ENCODE measurements around the gene GINS1.

Gene GINS1

GRCh38 chr20:25407311-25408169, at the start of gene GINS1:
Gene GINS1 (plus strand): TSS chr20:25407673. CDS start chr20:25407821, 148 bp downstream.
- Mint-ChIP-seq H3K9me3 (peaks cover 18% of the 10 kb centered on the region), H3K27ac (peak within 1 kb of the TSS; percentile 94), H3K36me3 (ENCODE audit: low read depth) (peaks cover 18% of the 10 kb centered on the region), H3K27me3 (no peaks in the 10 kb centered on the region), H3K4me3 (peak within 1 kb of the TSS; percentile 85), H3K4me1 (peaks cover 21% of the 10 kb centered on the region)
- DNase-seq (peak; percentile 94), ATAC-seq (peak; percentile 93)

- no peaks in the 10 kb centered on the region for H3K9me3 Mint-ChIP-seq
- H3K27ac Mint-ChIP-seq = no peak overlapping the region
- H3K4me3 Mint-ChIP-seq = no peak overlapping the region
- DNase-seq (no peak), ATAC-seq (peak; percentile 15)
- no peaks in the 10 kb centered on the region for H3K27me3 Mint-ChIP-seq
- peaks cover 15% of the 10 kb centered on the region for H3K4me1 Mint-ChIP-seq
- H3K36me3 Mint-ChIP-seq (ENCODE audit: low read depth) = peaks cover 4% of the 10 kb centered on the region
These were observed 46.7 kb upstream of the GINS1 start for GRCh38 chr20:25360631-25361286.

GRCh38 chr20:25361287-25361683, 46.2 kb upstream of the GINS1 start:
- peaks cover 13% of the 10 kb centered on the region for H3K4me1 Mint-ChIP-seq

GRCh38 chr20:25364180-25364788, 43.2 kb upstream of the GINS1 start:
- Mint-ChIP-seq H3K9me3 (no peaks in the 10 kb centered on the region), H3K36me3 (ENCODE audit: low read depth) (peaks cover 12% of the 10 kb centered on the region)

More at GRCh38 chr20:25361287-25361683, 46.2 kb upstream of the GINS1 start:
- Mint-ChIP-seq H3K4me3 (no peak overlapping the region), H3K36me3 (ENCODE audit: low read depth) (peaks cover 4% of the 10 kb centered on the region), H3K27me3 (no peaks in the 10 kb centered on the region), H3K9me3 (no peaks in the 10 kb centered on the region), H3K27ac (no peak overlapping the region)
- DNase-seq (no peak), ATAC-seq (no peak)

GRCh38 chr20:25364879-25365699, 42.4 kb upstream of the GINS1 start:
- Mint-ChIP-seq H3K27me3 (no peaks in the 10 kb centered on the region), H3K36me3 (ENCODE audit: low read depth) (peaks cover 12% of the 10 kb centered on the region), H3K27ac (no peak overlapping the region), H3K4me3 (no peak overlapping the region), H3K9me3 (no peaks in the 10 kb centered on the region), H3K4me1 (peaks cover 9% of the 10 kb centered on the region)
- ATAC-seq (no peak), DNase-seq (no peak)

More at GRCh38 chr20:25364180-25364788, 43.2 kb upstream of the GINS1 start:
- no peak for DNase-seq
- Mint-ChIP-seq H3K4me3 (no peak overlapping the region), H3K27ac (no peak overlapping the region), H3K4me1 (peaks cover 7% of the 10 kb centered on the region), H3K27me3 (no peaks in the 10 kb centered on the region)
- ATAC-seq = no peak

- DNase-seq (no peak), ATAC-seq (no peak)
- Mint-ChIP-seq H3K4me3 (no peak overlapping the region), H3K9me3 (no peaks in the 10 kb centered on the region), H3K27me3 (no peaks in the 10 kb centered on the region), H3K27ac (no peak overlapping the region), H3K36me3 (ENCODE audit: low read depth) (peaks cover 14% of the 10 kb centered on the region), H3K4me1 (peaks cover 19% of the 10 kb centered on the region)
These were observed 38.9 kb upstream of the GINS1 start for GRCh38 chr20:25368526-25368925.

- Mint-ChIP-seq H3K9me3 (no peaks in the 10 kb centered on the region), H3K27ac (no peak overlapping the region), H3K36me3 (ENCODE audit: low read depth) (peaks cover 16% of the 10 kb centered on the region), H3K4me1 (peaks cover 19% of the 10 kb centered on the region), H3K27me3 (no peaks in the 10 kb centered on the region), H3K4me3 (no peak overlapping the region)
- no peak for DNase-seq
- ATAC-seq = no peak
These were observed 38.5 kb upstream of the GINS1 start for GRCh38 chr20:25368976-25369375.

- H3K27ac Mint-ChIP-seq = no peak overlapping the region
- H3K27me3 Mint-ChIP-seq = no peaks in the 10 kb centered on the region
- H3K9me3 Mint-ChIP-seq = no peaks in the 10 kb centered on the region
- H3K4me3 Mint-ChIP-seq = no peak overlapping the region
- H3K4me1 Mint-ChIP-seq = peaks cover 19% of the 10 kb centered on the region
- ATAC-seq (no peak), DNase-seq (no peak)
- peaks cover 18% of the 10 kb centered on the region for H3K36me3 Mint-ChIP-seq (ENCODE audit: low read depth)
These were observed 37.9 kb upstream of the GINS1 start for GRCh38 chr20:25369529-25369928.

- no peak overlapping the region for H3K4me3 Mint-ChIP-seq
- peaks cover 20% of the 10 kb centered on the region for H3K36me3 Mint-ChIP-seq (ENCODE audit: low read depth)
- DNase-seq (no peak), ATAC-seq (no peak)
- H3K4me1 Mint-ChIP-seq = peaks cover 19% of the 10 kb centered on the region
- H3K9me3 Mint-ChIP-seq = no peaks in the 10 kb centered on the region
- no peaks in the 10 kb centered on the region for H3K27me3 Mint-ChIP-seq
- H3K27ac Mint-ChIP-seq = no peak overlapping the region
These were observed 37.5 kb upstream of the GINS1 start for GRCh38 chr20:25369971-25370370.

- H3K27me3 Mint-ChIP-seq = no peaks in the 10 kb centered on the region
- ATAC-seq (peak; percentile 95), DNase-seq (no peak)
- no peak overlapping the region for H3K4me3 Mint-ChIP-seq
- peaks cover 15% of the 10 kb centered on the region for H3K36me3 Mint-ChIP-seq (ENCODE audit: low read depth)
- H3K4me1 Mint-ChIP-seq = peaks cover 19% of the 10 kb centered on the region
- no peaks in the 10 kb centered on the region for H3K9me3 Mint-ChIP-seq
- no peak overlapping the region for H3K27ac Mint-ChIP-seq
These were observed 34.7 kb upstream of the GINS1 start for GRCh38 chr20:25372584-25373336.

- H3K27me3 Mint-ChIP-seq = no peaks in the 10 kb centered on the region
- H3K4me3 Mint-ChIP-seq = no peak overlapping the region
- DNase-seq (no peak), ATAC-seq (no peak)
- H3K9me3 Mint-ChIP-seq = no peaks in the 10 kb centered on the region
- H3K4me1 Mint-ChIP-seq = peaks cover 22% of the 10 kb centered on the region
- peaks cover 11% of the 10 kb centered on the region for H3K36me3 Mint-ChIP-seq (ENCODE audit: low read depth)
- no peak overlapping the region for H3K27ac Mint-ChIP-seq
These were observed 32.6 kb upstream of the GINS1 start for GRCh38 chr20:25374842-25375241.

GRCh38 chr20:25376236-25376635, 31.2 kb upstream of the GINS1 start:
- H3K27me3 Mint-ChIP-seq = no peaks in the 10 kb centered on the region
- no peak overlapping the region for H3K4me3 Mint-ChIP-seq
- no peak for ATAC-seq
- no peaks in the 10 kb centered on the region for H3K9me3 Mint-ChIP-seq
- H3K4me1 Mint-ChIP-seq = peaks cover 19% of the 10 kb centered on the region
- no peak overlapping the region for H3K27ac Mint-ChIP-seq
- no peak for DNase-seq
- H3K36me3 Mint-ChIP-seq (ENCODE audit: low read depth) = peaks cover 11% of the 10 kb centered on the region

GRCh38 chr20:25376886-25377285, 30.6 kb upstream of the GINS1 start:
- no peak for ATAC-seq
- H3K27me3 Mint-ChIP-seq = no peaks in the 10 kb centered on the region
- H3K4me1 Mint-ChIP-seq = peaks cover 16% of the 10 kb centered on the region
- H3K27ac Mint-ChIP-seq = no peak overlapping the region
- H3K4me3 Mint-ChIP-seq = no peak overlapping the region
- peaks cover 9% of the 10 kb centered on the region for H3K36me3 Mint-ChIP-seq (ENCODE audit: low read depth)
- DNase-seq = no peak
- no peaks in the 10 kb centered on the region for H3K9me3 Mint-ChIP-seq

Measured in activated naive CD8-positive, alpha-beta T cell treated with anti-CD3 and anti-CD28 coated beads, Interleukin-2, amount 50 U/mL, for 24 hours (primary cell).